Panc1 (cell line): ENCODE measurements around the gene FREM1.

ENCODE experiments used
- TCF7L2 ChIP-seq: IDR thresholded peaks from 2 replicates; pipeline ENCODE4 v1.6.1; 2011; ENCODE audit warnings: mild to moderate bottlenecking, low read depth, low read length, inconsistent platforms
- TF ChIP-seq, protein P1 (sequence below), 2 experiments: IDR thresholded peaks; 2 replicates each; pipeline ENCODE4 v1.6.1; 2011 to 2012; ENCODE audit warnings: low read depth in 2 of 2, control low read depth in 1 of 2, low read length in 1 of 2, mild to moderate bottlenecking in 1 of 2, moderate library complexity in 1 of 2; ENCODE audit not compliant: insufficient read depth in 1 of 2

DNA sequence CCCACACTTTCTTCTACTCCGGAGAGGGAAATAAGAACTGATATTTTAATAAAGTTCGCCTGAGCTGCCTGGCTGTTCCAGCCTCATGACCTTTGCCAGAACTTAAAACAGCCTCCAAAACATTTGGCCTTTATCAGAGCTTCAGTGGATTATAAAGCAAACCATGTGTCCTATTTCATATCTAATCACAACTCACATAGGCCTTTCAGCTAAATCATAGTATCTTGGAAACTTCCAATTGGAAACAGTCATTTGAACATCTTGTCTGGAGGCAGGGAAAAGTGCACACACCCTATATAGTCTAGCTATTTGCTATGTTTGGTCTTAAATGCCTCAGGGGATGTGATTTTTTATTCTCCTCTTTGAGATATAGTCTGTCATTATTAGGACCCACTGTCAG is 46.0 kb upstream of the FREM1 start:
- TF ChIP-seq, protein P1, sequence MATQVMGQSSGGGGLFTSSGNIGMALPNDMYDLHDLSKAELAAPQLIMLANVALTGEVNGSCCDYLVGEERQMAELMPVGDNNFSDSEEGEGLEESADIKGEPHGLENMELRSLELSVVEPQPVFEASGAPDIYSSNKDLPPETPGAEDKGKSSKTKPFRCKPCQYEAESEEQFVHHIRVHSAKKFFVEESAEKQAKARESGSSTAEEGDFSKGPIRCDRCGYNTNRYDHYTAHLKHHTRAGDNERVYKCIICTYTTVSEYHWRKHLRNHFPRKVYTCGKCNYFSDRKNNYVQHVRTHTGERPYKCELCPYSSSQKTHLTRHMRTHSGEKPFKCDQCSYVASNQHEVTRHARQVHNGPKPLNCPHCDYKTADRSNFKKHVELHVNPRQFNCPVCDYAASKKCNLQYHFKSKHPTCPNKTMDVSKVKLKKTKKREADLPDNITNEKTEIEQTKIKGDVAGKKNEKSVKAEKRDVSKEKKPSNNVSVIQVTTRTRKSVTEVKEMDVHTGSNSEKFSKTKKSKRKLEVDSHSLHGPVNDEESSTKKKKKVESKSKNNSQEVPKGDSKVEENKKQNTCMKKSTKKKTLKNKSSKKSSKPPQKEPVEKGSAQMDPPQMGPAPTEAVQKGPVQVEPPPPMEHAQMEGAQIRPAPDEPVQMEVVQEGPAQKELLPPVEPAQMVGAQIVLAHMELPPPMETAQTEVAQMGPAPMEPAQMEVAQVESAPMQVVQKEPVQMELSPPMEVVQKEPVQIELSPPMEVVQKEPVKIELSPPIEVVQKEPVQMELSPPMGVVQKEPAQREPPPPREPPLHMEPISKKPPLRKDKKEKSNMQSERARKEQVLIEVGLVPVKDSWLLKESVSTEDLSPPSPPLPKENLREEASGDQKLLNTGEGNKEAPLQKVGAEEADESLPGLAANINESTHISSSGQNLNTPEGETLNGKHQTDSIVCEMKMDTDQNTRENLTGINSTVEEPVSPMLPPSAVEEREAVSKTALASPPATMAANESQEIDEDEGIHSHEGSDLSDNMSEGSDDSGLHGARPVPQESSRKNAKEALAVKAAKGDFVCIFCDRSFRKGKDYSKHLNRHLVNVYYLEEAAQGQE (IDR thresholded peaks at IDR 0.05; ENCODE audit: insufficient read depth in 1 of 2, low read depth in 2 of 2, low read length in 1 of 2): no peak
- TF ChIP-seq TCF7L2: no peak
